ENCODE results near the gene NFIC. TPM values are rescaled to one million over a fixed set of nuclear protein-coding genes. Genes with fewer than 3 reads are reported as not detected.

Gene NFIC
- total RNA-seq, 4 donors from 2014 or later = 76.2 to 183 (median 132) TPM

DNA sequence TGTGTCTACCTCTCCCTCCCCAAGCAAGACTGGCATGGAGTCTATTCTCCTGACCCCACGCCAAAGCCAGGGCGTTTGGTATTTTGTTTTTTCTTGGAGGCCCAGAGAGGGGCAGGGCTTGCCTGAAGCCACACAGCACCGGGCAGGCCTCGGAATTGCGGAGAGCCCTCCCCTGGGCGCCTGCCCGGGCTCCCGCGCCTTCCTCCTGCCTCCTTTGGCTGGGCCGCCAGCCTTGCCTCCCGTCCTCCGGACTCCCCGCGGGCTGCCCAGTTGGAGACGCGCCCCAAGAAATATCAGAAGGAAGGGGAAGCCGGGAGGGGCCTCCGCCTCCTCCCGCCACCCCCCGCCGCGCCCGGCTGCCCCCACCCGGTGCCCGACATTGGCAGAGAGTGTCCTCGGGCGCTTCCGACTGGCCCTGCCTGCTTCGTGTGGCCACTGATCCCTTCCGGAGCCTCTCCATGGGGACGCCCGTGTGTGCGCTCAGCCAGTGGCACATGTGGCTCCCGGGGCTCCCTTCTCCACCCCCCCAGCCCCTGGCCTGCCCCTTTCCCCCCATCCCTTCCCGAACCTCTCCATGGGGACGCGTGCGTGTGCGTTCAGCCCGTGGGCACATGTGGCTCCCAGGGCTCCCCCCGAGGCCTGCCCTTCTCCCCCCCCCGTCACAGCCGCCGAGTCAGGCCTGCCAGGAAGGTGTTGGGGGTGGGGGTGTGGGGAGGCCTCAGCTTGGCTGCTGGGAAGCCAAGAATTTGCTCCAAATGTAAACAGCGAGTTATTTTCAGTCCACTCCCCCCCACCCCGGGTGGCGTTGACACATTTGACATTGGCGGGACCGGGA lies 37.3 kb downstream of the NFIC start:
- H3K27me3 ChIP-seq = no peaks in the 10 kb centered on the region
- WGBS, 2 donors = 9% methylated on average over 7 to 30 of the region's 49 CpGs
- intact Hi-C loops (cut with DNase I) = loop anchor here (5.0 kb wide), 1 partner anchor 36 kb away; the partner anchor contains the start of gene NFIC

DNA sequence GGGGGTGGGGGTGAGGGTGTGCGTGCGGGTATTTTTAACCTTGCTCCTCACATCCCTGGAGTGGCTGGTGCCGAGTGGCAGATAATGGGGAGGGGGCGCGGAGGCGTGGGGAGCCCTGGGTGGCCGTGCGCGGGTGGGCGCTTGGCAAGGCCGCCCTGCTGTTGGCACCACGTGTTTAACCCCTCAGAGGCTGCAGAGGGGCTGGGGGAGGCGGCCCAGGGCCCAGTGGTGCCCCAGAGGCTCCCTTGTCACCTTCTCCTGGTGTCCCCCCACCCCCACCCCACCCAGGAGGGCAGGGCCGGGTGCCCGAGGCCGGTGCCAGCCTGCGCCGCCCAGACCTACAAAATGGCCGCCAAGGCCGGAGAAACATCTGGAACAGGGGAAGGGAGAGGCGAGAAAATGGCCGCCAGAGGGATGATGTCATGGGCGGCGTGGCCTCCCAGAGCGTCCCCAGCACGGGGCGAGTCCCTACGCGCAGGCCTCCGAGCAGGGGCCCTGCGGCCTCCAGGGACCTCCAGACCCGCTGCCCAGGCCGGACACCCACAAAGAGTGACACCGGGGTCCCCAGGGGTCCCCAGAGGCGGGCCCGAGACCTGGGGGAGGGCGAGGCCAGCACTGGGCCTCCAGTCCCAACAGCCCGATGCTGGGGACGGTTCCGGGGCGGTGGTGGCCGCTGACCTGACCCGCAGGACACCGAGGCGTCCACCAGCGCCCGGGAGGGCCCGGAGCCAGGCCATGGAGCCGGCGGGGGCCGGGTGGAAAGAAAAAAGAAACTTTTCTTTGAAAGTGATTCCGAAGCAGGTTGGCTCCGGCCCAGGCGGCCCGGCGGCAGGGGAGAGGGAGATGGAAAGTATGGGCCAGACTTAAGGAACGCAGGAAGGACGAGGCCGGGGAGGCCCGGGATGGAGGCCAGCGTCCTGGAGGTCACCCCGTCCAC lies 38.2 kb downstream of the NFIC start:
- 13 to 20% methylated on average over 31 to 47 of the region's 62 CpGs for WGBS, 2 donors
- intact Hi-C loops (cut with DNase I) = loop anchor here (5.0 kb wide), 1 partner anchor 37 kb away; the partner anchor contains the start of gene NFIC
- Histone ChIP-seq H3K9me3 (no peaks in the 10 kb centered on the region), H3K4me3 (replicated peaks in 1 of 3) (peak overlapping the region in 1 of 3 donors; percentile 19), H3K4me1 (peaks cover 59 to 78% of the 10 kb centered on the region in 2 donors), H3K27ac (peak overlapping the region; percentile 99 to 100 (median 100)), H3K36me3 (no peaks in the 10 kb centered on the region), H3K27me3 (no peaks in the 10 kb centered on the region)
- TF ChIP-seq, protein P1, sequence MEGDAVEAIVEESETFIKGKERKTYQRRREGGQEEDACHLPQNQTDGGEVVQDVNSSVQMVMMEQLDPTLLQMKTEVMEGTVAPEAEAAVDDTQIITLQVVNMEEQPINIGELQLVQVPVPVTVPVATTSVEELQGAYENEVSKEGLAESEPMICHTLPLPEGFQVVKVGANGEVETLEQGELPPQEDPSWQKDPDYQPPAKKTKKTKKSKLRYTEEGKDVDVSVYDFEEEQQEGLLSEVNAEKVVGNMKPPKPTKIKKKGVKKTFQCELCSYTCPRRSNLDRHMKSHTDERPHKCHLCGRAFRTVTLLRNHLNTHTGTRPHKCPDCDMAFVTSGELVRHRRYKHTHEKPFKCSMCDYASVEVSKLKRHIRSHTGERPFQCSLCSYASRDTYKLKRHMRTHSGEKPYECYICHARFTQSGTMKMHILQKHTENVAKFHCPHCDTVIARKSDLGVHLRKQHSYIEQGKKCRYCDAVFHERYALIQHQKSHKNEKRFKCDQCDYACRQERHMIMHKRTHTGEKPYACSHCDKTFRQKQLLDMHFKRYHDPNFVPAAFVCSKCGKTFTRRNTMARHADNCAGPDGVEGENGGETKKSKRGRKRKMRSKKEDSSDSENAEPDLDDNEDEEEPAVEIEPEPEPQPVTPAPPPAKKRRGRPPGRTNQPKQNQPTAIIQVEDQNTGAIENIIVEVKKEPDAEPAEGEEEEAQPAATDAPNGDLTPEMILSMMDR (IDR thresholded peaks at IDR 0.05) = no peak
- TF ChIP-seq POLR2A (IDR thresholded peaks at IDR 0.05) = peak in 1 of 2 donors; percentile 65
- DNase-seq = peak; percentile 87 to 88

More for the DNA sequence above, 37.3 kb downstream of the NFIC start:
- no peaks in the 10 kb centered on the region for H3K36me3 ChIP-seq
- TF ChIP-seq POLR2A (IDR thresholded peaks at IDR 0.05) = peak in 1 of 2 donors; percentile 28
- TF ChIP-seq, protein P1 (IDR thresholded peaks at IDR 0.05) = no peak
- peak; percentile 96 to 97 for DNase-seq
- H3K4me1 ChIP-seq = peaks cover 58 to 78% of the 10 kb centered on the region in 2 donors
- H3K4me3 ChIP-seq (replicated peaks in 1 of 3) = peak overlapping the region in 1 of 3 donors; percentile 9
- H3K9me3 ChIP-seq = no peaks in the 10 kb centered on the region
- peak overlapping the region; percentile 99 to 100 (median 100) for H3K27ac ChIP-seq

DNA sequence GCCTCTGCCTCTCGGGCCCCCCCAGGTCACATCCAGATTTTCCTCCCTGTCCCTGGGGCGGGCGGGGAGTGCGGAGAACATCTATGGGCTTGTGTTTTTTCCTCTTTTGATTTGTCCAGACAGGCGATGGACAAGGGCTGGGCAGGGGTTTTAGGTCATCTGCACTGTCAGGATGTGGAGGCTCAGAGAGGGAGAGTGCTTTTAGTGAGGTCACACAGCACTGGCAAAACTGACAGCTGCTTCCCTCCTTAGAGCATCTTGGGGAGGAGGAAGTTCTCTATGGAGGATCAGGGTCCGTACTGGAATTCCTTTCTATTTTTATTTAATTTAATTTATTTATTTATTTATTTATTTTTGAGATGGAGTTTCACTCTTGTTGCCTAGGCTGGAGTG lies 38.9 kb downstream of the NFIC start:
- Histone ChIP-seq H3K4me3 (replicated peaks in 1 of 3) (peak overlapping the region in 1 of 3 donors; percentile 19), H3K27ac (peak overlapping the region; percentile 99 to 100 (median 100)), H3K4me1 (peaks cover 65 to 78% of the 10 kb centered on the region in 2 donors), H3K9me3 (no peaks in the 10 kb centered on the region), H3K27me3 (no peaks in the 10 kb centered on the region), H3K36me3 (no peaks in the 10 kb centered on the region)
- 71 to 81% methylated on average over 6 of the region's 6 CpGs for WGBS, 2 donors
- no peak for DNase-seq
- TF ChIP-seq POLR2A (IDR thresholded peaks at IDR 0.05) = no peak
- TF ChIP-seq, protein P1 (IDR thresholded peaks at IDR 0.05) = no peak
- intact Hi-C loops (cut with DNase I) = no loop called here

DNA sequence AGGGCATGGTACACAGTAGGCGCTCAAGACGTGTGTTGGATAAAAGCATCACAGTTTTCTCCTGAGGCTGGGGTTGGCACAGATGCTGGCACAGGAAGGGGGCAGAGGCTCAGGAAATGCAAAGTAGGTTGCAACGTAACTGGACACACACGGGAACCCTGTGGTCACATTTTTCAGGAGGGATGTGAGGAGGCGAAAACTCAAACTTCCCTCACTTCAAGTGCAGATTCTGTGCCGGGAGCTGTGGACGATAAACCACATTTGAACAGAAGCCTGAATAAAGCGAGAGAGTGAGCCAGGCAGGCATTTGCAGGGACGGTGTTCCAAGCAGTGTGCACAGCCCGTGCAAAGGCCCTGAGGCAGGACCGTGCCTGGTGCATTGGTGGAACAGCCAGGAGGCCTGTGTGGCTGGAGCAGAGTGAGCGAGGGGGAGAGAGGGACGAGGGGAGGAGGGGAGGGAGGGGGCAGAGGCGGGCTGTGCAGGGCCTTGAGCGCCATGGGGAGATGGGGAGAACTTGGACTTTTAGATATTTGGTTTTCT lies 40.3 kb downstream of the NFIC start:
- Histone ChIP-seq H3K27me3 (no peaks in the 10 kb centered on the region), H3K4me3 (replicated peaks in 1 of 3) (no peak overlapping the region), H3K9me3 (no peaks in the 10 kb centered on the region), H3K36me3 (no peaks in the 10 kb centered on the region), H3K4me1 (peaks cover 64 to 68% of the 10 kb centered on the region in 2 donors), H3K27ac (peak overlapping the region; percentile 99 to 100 (median 100))
- intact Hi-C loops (cut with DNase I) = no loop called here
- TF ChIP-seq, protein P1 (IDR thresholded peaks at IDR 0.05) = no peak
- TF ChIP-seq POLR2A (IDR thresholded peaks at IDR 0.05) = no peak
- 80 to 82% methylated on average over 15 of the region's 15 CpGs for WGBS, 2 donors
- DNase-seq = no peak
